Measurements from ENCODE around the gene ARHGEF7. TPM values are rescaled to one million over a fixed set of nuclear protein-coding genes. Genes with fewer than 3 reads are reported as not detected.

Gene ARHGEF7
- total RNA-seq, 4 donors from 2014 or later, result 88.7 to 119 (median 110) TPM

DNA sequence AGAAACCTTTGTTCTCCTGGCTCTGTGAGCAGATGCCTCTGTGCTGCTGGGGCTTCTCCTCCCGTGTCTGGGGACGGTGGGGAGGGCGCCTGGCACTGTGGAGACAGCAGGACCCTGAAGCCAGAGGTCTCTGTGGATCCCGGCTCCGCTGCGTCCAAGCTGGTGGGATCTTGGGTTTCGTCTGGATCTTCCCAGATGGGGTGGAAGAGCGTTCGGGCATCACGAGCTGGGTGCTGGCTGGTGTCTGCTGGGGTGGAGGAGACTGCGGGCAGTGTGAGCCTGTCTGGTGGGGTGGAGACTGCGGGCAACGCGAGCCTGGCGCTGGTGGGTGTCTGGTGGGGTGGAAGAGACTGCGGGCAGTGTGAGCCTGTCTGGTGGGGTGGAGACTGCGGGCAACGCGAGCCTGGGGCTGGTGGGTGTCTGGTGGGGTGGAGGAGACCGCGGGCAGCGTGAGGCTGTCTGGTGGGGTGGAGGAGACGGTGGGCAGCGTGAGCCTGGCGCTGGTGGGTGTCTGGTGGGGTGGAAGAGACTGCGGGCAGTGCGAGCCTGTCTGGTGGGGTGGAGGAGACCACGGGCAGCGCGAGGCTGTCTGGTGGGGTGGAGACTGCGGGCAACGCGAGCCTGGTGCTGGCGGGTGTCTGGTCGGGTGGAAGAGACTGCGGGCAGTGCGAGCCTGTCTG is 211.0 kb downstream of the ARHGEF7 start:
- 81 to 94% methylated on average over 37 of the region's 37 CpGs for WGBS, 2 donors
- no peak for TF ChIP-seq EP300 (IDR thresholded peaks at IDR 0.05)
- TF ChIP-seq POLR2A (IDR thresholded peaks at IDR 0.05), result no peak
- TF ChIP-seq CTCF (IDR thresholded peaks at IDR 0.05), result no peak

GRCh38 chr13:111326621-111326965 is 211.5 kb downstream of the ARHGEF7 start:
- H3K4me1 ChIP-seq, result no peaks in the 10 kb centered on the region
- peaks cover 0 to 19% (median 0%) of the 10 kb centered on the region in 3 donors for H3K36me3 ChIP-seq
- H3K9me3 ChIP-seq, result no peaks in the 10 kb centered on the region
- no peak overlapping the region for H3K4me3 ChIP-seq
- TF ChIP-seq POLR2A (IDR thresholded peaks at IDR 0.05) (no peak), EP300 (IDR thresholded peaks at IDR 0.05) (no peak), CTCF (IDR thresholded peaks at IDR 0.05) (no peak)
- DNase-seq (ENCODE audit: low spot score in 2 of 2), result no peak
- 79 to 95% methylated on average over 13 to 15 of the region's 15 CpGs for WGBS, 2 donors
- H3K27ac ChIP-seq, result no peak overlapping the region
- no peaks in the 10 kb centered on the region for H3K27me3 ChIP-seq

More for the DNA sequence above, 211.0 kb downstream of the ARHGEF7 start:
- Histone ChIP-seq H3K4me1 (no peaks in the 10 kb centered on the region), H3K4me3 (no peak overlapping the region), H3K36me3 (peaks cover 0 to 19% (median 0%) of the 10 kb centered on the region in 3 donors), H3K27ac (no peak overlapping the region), H3K9me3 (no peaks in the 10 kb centered on the region), H3K27me3 (no peaks in the 10 kb centered on the region)
- DNase-seq (ENCODE audit: low spot score in 2 of 2), result no peak

GRCh38 chr13:111326981-111327642 is 212.0 kb downstream of the ARHGEF7 start:
- Histone ChIP-seq H3K27me3 (no peaks in the 10 kb centered on the region), H3K36me3 (peaks cover 0 to 19% (median 0%) of the 10 kb centered on the region in 3 donors), H3K4me3 (no peak overlapping the region), H3K27ac (no peak overlapping the region), H3K9me3 (no peaks in the 10 kb centered on the region), H3K4me1 (no peaks in the 10 kb centered on the region)
- no peak for DNase-seq (ENCODE audit: low spot score in 2 of 2)
- TF ChIP-seq EP300 (IDR thresholded peaks at IDR 0.05) (no peak), CTCF (IDR thresholded peaks at IDR 0.05) (no peak), POLR2A (IDR thresholded peaks at IDR 0.05) (no peak)
- WGBS, 2 donors, result 81 to 87% methylated on average over 10 to 16 of the region's 16 CpGs

DNA sequence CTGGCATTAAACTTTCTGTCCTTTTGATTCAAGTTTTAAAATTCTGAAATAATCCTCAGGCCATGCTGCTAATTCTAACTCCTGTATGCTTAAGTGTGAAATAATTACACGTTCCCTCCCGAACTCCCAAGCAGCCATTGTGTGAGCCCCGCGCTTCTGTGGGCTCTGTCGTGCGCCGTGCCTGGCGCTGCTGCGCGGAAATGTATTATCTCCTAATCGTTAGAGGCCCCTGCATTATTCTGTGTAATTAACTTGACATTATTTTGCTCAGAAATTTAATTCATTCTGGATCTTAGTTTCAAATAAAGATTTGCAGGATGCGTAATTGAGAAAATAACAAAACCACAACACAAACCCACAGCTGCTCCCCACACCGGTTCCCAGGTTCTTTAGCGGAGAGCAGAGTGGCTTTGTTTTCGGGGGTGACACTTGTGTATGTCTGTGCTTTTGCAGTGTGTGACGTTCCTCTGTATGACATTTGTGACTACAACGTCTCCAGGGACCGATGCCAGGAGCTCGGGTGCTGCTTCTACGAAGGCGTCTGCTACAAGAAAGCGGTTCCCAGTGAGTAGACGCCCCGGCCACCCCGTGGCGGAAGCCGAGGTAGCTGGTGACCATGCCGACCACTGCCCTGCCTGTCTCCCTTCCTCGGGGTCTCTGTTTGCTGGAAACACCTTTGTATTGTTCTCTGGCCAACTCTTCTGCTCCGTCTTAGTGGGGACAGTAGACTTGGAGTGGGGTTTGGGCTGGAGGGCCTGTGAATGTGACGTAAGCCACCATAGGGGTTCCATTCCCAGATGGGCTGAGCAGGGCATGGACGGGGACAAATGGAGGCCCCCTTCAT is 212.8 kb downstream of the ARHGEF7 start:
- no peak for TF ChIP-seq EP300 (IDR thresholded peaks at IDR 0.05)
- no peak for TF ChIP-seq POLR2A (IDR thresholded peaks at IDR 0.05)
- no peak for TF ChIP-seq CTCF (IDR thresholded peaks at IDR 0.05)
- no peak for DNase-seq (ENCODE audit: low spot score in 2 of 2)
- WGBS, 2 donors, result 89 to 92% methylated on average over 32 of the region's 32 CpGs
- Histone ChIP-seq H3K27ac (no peak overlapping the region), H3K9me3 (no peaks in the 10 kb centered on the region), H3K36me3 (peaks cover 0 to 19% (median 0%) of the 10 kb centered on the region in 3 donors), H3K27me3 (no peaks in the 10 kb centered on the region), H3K4me3 (no peak overlapping the region), H3K4me1 (no peaks in the 10 kb centered on the region)
